ENCODE data around the gene SH3TC2. TPM values are rescaled to one million over a fixed set of nuclear protein-coding genes. Genes with fewer than 3 reads are reported as not detected.

The SH3TC2 gene
- polyA plus RNA-seq, 1 of the 3 experiments (the other 2 are of a cell fraction): 1.1 TPM

DNA sequence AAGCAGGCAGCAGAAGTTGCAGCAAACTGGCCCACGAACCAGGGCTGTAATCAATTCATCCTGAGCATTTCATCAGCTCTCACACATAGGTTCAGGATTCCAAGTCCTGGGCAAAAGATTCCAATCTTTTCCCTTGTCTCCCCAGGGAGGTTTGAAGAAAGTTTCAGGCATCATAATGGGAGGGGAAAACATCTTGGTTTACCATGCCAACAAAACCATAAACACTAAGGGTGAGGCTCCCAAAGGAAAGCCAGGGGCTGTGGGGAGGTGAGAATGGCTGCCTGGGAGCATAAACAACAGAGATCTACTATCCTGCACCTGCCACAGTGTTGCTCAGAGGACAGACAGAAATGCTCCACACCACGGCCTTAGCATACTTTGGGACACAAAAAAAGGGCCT, 94.6 kb downstream of the SH3TC2 start:
- TF ChIP-seq TAF1 (IDR thresholded peaks at IDR 0.05; ENCODE audit: borderline replicate concordance, low read depth, low read length) (no peak), RFX5 (IDR thresholded peaks at IDR 0.05; ENCODE audit: low read length) (no peak), TCF12 (IDR thresholded peaks at IDR 0.05) (no peak), MEF2A (IDR thresholded peaks at IDR 0.05; ENCODE audit: borderline replicate concordance, low read depth) (no peak), SMC3 (IDR thresholded peaks at IDR 0.05; ENCODE audit: low read depth, low read length) (no peak), FOXJ3 (CRISPR knock-in tag; IDR thresholded peaks at IDR 0.05) (no peak), GATA2 (CRISPR knock-in tag; IDR thresholded peaks at IDR 0.05) (no peak), NFIC (IDR thresholded peaks at IDR 0.05; ENCODE audit: borderline replicate concordance) (no peak)
- TF ChIP-seq, protein P1, sequence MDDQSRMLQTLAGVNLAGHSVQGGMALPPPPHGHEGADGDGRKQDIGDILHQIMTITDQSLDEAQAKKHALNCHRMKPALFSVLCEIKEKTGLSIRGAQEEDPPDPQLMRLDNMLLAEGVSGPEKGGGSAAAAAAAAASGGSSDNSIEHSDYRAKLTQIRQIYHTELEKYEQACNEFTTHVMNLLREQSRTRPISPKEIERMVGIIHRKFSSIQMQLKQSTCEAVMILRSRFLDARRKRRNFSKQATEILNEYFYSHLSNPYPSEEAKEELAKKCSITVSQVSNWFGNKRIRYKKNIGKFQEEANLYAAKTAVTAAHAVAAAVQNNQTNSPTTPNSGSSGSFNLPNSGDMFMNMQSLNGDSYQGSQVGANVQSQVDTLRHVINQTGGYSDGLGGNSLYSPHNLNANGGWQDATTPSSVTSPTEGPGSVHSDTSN (IDR thresholded peaks at IDR 0.05): no peak
- TF ChIP-seq, protein P2, sequence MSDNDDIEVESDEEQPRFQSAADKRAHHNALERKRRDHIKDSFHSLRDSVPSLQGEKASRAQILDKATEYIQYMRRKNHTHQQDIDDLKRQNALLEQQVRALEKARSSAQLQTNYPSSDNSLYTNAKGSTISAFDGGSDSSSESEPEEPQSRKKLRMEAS (IDR thresholded peaks at IDR 0.05; ENCODE audit: low read depth): no peak
- TF ChIP-seq, protein P3, sequence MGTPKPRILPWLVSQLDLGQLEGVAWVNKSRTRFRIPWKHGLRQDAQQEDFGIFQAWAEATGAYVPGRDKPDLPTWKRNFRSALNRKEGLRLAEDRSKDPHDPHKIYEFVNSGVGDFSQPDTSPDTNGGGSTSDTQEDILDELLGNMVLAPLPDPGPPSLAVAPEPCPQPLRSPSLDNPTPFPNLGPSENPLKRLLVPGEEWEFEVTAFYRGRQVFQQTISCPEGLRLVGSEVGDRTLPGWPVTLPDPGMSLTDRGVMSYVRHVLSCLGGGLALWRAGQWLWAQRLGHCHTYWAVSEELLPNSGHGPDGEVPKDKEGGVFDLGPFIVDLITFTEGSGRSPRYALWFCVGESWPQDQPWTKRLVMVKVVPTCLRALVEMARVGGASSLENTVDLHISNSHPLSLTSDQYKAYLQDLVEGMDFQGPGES (IDR thresholded peaks at IDR 0.05; ENCODE audit: low read depth, low read length): no peak
- TF ChIP-seq, protein P4, sequence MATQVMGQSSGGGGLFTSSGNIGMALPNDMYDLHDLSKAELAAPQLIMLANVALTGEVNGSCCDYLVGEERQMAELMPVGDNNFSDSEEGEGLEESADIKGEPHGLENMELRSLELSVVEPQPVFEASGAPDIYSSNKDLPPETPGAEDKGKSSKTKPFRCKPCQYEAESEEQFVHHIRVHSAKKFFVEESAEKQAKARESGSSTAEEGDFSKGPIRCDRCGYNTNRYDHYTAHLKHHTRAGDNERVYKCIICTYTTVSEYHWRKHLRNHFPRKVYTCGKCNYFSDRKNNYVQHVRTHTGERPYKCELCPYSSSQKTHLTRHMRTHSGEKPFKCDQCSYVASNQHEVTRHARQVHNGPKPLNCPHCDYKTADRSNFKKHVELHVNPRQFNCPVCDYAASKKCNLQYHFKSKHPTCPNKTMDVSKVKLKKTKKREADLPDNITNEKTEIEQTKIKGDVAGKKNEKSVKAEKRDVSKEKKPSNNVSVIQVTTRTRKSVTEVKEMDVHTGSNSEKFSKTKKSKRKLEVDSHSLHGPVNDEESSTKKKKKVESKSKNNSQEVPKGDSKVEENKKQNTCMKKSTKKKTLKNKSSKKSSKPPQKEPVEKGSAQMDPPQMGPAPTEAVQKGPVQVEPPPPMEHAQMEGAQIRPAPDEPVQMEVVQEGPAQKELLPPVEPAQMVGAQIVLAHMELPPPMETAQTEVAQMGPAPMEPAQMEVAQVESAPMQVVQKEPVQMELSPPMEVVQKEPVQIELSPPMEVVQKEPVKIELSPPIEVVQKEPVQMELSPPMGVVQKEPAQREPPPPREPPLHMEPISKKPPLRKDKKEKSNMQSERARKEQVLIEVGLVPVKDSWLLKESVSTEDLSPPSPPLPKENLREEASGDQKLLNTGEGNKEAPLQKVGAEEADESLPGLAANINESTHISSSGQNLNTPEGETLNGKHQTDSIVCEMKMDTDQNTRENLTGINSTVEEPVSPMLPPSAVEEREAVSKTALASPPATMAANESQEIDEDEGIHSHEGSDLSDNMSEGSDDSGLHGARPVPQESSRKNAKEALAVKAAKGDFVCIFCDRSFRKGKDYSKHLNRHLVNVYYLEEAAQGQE (IDR thresholded peaks at IDR 0.05; ENCODE audit: low read depth, low read length): no peak
- TF ChIP-seq, protein P5, sequence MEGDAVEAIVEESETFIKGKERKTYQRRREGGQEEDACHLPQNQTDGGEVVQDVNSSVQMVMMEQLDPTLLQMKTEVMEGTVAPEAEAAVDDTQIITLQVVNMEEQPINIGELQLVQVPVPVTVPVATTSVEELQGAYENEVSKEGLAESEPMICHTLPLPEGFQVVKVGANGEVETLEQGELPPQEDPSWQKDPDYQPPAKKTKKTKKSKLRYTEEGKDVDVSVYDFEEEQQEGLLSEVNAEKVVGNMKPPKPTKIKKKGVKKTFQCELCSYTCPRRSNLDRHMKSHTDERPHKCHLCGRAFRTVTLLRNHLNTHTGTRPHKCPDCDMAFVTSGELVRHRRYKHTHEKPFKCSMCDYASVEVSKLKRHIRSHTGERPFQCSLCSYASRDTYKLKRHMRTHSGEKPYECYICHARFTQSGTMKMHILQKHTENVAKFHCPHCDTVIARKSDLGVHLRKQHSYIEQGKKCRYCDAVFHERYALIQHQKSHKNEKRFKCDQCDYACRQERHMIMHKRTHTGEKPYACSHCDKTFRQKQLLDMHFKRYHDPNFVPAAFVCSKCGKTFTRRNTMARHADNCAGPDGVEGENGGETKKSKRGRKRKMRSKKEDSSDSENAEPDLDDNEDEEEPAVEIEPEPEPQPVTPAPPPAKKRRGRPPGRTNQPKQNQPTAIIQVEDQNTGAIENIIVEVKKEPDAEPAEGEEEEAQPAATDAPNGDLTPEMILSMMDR (IDR thresholded peaks at IDR 0.05): no peak
- H2AFZ ChIP-seq (ENCODE audit: low read depth): no peak overlapping the region
- ChIA-PET CTCF (interaction anchor here (1.1 to 4.5 kb wide), 4 partner anchors 11 to 67 kb away, joined by 5 to 22 read pairs (median 7); no protein-coding TSS in a partner anchor), POLR2A (no interaction called here)
- H3K27me3 ChIP-seq (ENCODE audit: insufficient read depth): no peaks in the 10 kb centered on the region
- peaks cover 18 to 36% of the 10 kb centered on the region in 2 experiments for H3K4me1 ChIP-seq (ENCODE audit: control insufficient read depth in 1 of 2, insufficient read depth in 2 of 2, low read depth in 1 of 2, low read length in 1 of 2)
- 0 out of 4 replicates have a peak overlapping the region, but pooled peaks of 1 of the 2 experiments have one; percentile 4 for H3K27ac ChIP-seq (ENCODE audit: low read depth in 2 of 2, low read length in 1 of 2)
- no peaks in the 10 kb centered on the region for H3K9me3 ChIP-seq
- H3K4me2 ChIP-seq: no peak overlapping the region
- peaks cover 24% of the 10 kb centered on the region for H3F3A ChIP-seq (replicated peaks; ENCODE audit: insufficient read depth)
- no peak overlapping the region for H3K4me3 ChIP-seq (ENCODE audit: low read depth in 2 of 2, low read length in 1 of 2)
- H3K9ac ChIP-seq: no peak overlapping the region
- no peak for DNase-seq
- 85% methylated on average over 2 of the region's 2 CpGs for WGBS (ENCODE audit: low lambda C conversion rate)
- H4K20me1 ChIP-seq (ENCODE audit: insufficient read depth): no peaks in the 10 kb centered on the region
- H3K36me3 ChIP-seq (replicated peaks in 1 of 2; ENCODE audit: control insufficient read depth in 1 of 2, insufficient read depth in 2 of 2, low read length in 1 of 2): no peaks in the 10 kb centered on the region
- no peaks in the 10 kb centered on the region for H3K79me2 ChIP-seq (ENCODE audit: insufficient read depth)
- no peaks in the 10 kb centered on the region for H3K9me2 ChIP-seq

All from SK-N-SH (cell line).